ENCODE results near the gene BPHL. TPM values are rescaled to one million over a fixed set of nuclear protein-coding genes. Genes with fewer than 3 reads are reported as not detected.
"Not testable (repeated sequence)": the region's sequence is repeated elsewhere in the genome, so short reads cannot be mapped to it uniquely, and the experiment has no call there.

The BPHL gene
- total RNA-seq, 2 donors from 2014 or later, result 7.7 to 9.6 TPM

DNA sequence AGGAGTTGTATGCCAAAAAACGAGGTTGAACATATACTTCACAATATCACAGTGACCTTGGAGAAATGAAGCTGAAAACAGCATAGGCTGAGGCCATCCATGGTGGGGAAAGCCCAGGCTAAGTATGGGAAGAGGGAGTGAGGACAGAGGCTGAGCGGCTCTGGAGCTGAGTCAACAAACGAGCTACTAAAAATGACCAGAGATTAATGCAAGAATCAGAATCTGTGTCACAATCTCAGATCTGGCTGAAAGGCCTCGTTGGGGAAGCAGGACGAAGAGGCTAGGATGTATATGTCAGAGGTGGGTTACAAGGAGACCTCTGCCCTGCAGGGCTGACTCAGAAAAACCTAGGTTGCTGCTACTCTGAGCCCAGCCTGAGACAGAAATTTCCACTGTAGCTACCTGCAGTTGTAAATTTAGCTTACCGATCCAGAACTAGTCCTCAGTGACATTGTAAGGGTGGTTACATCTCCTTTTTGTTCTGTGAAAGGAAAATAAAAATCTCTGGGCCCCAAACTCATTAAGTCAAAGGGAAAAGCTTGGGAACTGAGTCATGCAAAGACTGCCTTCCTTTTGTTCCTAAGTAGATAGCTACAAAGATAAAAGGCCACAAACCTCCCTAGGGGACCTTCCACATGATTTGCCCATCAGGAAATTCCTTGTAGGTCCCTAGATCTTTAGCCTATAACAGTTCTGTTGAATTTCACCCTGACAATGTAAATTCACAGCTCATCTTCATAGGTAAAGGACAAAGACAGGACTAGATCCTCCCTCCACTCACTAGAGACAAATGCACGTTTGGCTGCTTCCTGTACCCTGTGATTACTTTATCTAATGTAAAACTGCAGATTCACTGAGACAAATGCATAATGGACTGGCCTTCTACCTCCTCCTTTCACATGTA lies 47.4 kb downstream of the BPHL start:
- ATAC-seq (no peak), DNase-seq (no peak)
- H3K9me3 ChIP-seq (ENCODE audit: control insufficient read depth, low read length, poor library complexity, severe bottlenecking), result no peaks in the 10 kb centered on the region
- peaks cover 12% of the 10 kb centered on the region for H3K27me3 Mint-ChIP-seq
- no peaks in the 10 kb centered on the region for H3K36me3 Mint-ChIP-seq (ENCODE audit: low read depth)
- no peak overlapping the region for H3K27ac Mint-ChIP-seq
- no peak overlapping the region for H3K4me3 Mint-ChIP-seq
- H3K4me1 Mint-ChIP-seq, result peaks cover 13% of the 10 kb centered on the region

DNA sequence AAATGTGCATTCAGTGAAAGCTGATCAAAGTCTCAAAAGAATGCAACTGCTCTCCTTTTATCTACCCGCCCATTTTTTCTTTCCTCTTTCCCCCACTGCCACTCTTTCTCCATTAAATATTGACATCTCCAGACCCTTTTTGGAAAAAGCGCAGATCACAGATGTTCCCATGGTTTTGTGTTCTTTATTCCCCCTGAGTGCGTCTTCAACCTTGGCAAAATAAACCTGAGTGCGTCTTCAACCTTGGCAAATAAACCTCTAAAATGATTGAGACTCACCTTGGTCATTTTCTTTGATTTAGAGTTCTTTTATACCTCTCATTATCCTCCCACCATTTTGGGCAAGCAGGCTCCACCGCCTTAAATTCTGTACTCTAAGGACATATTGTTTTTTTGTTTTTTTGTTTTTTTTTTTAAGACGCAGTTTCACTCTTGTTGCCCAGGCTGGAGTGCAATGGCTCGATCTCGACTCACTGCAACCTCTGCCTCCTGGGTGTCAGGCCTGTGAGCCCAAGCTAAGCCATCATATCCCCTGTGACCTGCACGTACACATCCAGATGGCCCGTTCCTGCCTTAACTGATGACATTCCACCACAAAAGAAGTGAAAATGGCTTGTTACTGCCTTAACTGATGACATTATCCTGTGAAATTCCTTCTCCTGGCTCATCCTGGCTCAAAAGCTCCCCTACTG lies 48.2 kb downstream of the BPHL start:
- Mint-ChIP-seq H3K27me3 (peaks cover 12% of the 10 kb centered on the region), H3K27ac (peak overlapping the region; percentile 73), H3K4me1 (peaks cover 11% of the 10 kb centered on the region)
- not testable (repeated sequence) for H3K4me3 Mint-ChIP-seq; H3K9me3 ChIP-seq (ENCODE audit: control insufficient read depth, low read length, poor library complexity, severe bottlenecking); ATAC-seq; H3K36me3 Mint-ChIP-seq (ENCODE audit: low read depth); DNase-seq

DNA sequence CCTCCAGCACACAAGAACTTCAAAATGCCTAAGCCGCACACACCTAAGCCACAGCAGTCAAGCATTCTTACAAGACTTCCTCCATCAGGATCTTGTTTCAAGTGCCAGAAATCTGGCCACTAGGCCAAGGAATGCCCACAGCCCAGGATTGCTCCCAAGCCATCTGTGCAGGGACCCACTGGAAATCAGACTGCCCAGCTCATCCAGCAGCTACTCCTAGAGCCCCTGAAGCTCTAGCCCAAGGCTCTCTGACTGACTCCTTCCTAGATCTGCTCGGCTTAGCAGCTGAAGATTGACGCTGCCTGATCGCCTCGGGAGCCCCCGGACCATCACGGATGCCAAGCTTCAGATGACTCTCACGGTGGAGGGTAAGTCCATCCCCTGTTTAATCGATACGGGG lies 49.5 kb downstream of the BPHL start:
- not testable (repeated sequence) for H3K9me3 ChIP-seq (ENCODE audit: control insufficient read depth, low read length, poor library complexity, severe bottlenecking); ATAC-seq; H3K36me3 Mint-ChIP-seq (ENCODE audit: low read depth); H3K4me3 Mint-ChIP-seq; H3K27ac Mint-ChIP-seq; DNase-seq; H3K4me1 Mint-ChIP-seq
- peaks cover 17% of the 10 kb centered on the region for H3K27me3 Mint-ChIP-seq

DNA sequence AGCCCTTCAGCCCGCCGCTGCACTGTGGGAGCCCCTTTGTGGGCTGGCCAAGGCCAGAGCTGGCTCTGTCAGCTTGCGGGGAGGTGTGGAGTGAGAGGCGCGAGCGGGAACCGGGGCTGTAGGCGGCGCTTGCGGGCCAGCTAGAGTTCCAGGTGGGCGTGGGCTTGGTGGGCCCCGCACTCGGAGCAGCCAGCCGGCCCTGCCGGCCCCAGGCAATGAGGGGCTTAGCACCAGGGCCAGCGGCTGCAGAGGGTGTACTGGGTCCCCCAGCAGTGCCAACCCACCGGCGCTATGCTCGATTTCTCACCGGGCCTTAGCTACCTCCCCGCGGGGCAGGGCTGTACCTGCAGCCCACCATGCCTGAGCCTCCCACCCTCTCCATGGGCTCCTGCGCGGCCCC lies 52.2 kb downstream of the BPHL start:
- peaks cover 25% of the 10 kb centered on the region for H3K27me3 Mint-ChIP-seq
- not testable (repeated sequence) for H3K4me3 Mint-ChIP-seq

DNA sequence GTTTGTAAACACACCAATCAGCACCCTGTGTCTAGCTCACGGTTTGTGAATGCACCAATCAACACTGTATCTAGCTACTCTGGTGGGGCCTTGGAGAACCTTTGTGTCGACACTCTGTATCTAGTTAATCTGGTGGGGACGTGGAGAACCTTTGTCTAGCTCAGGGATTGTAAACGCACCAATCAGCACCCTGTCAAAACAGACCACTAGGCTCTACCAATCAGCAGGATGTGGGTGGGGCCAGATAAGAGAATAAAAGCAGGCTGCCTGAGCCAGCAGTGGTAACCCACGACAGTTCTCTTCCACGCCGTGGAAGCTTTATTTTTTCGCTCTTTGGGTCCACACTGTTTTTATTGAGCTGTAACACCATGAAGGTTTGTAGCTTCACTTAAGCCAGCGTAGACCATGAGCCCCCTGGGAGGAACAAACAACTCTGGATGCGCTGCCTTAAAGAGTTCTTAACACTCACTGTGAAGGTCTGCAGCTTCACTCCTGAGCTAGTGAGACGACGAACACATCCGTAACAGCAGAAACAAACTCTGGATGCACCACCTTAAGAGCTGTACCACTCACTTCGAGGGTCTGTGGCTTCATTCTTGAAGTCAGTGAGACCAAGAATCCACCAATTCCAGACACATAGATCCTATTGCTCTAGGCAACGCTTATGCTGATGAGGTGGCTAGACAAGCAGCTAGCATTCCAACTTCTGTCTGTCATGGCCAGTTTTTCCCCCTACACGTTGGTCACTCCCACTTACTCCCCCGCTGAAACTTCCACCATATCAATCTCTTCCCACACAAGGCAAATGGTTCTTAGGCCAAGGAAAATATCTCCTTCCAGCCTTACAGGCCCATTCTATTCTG lies 53.0 kb downstream of the BPHL start:
- H3K27me3 Mint-ChIP-seq, result peaks cover 29% of the 10 kb centered on the region
- not testable (repeated sequence) for H3K9me3 ChIP-seq (ENCODE audit: control insufficient read depth, low read length, poor library complexity, severe bottlenecking); H3K27ac Mint-ChIP-seq; ATAC-seq; DNase-seq; H3K36me3 Mint-ChIP-seq (ENCODE audit: low read depth); H3K4me3 Mint-ChIP-seq; H3K4me1 Mint-ChIP-seq

More for the DNA sequence above, 52.2 kb downstream of the BPHL start:
- ATAC-seq; H3K9me3 ChIP-seq (ENCODE audit: control insufficient read depth, low read length, poor library complexity, severe bottlenecking); DNase-seq; H3K4me1 Mint-ChIP-seq; H3K27ac Mint-ChIP-seq; H3K36me3 Mint-ChIP-seq (ENCODE audit: low read depth): not testable (repeated sequence)

DNA sequence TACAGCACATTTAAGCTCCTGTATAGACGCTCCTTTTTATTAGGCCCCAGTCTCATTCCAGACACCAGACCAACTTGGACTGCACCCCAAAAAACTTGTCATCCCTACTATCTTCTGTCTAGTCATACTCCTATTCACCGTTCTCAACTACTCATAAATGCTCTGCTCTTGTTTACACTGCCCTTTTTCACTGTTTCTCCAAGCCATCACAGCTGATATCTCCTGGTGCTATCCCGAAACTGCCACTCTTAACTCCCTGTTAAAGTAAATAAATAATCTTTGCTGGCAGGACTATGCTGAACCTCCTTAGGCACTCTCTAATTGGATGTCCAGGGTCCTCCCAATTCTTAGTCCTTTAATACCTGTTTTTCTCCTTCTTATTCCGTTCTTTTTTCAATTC lies 54.3 kb downstream of the BPHL start:
- not testable (repeated sequence) for H3K27ac Mint-ChIP-seq; DNase-seq; ATAC-seq; H3K4me1 Mint-ChIP-seq; H3K4me3 Mint-ChIP-seq; H3K9me3 ChIP-seq (ENCODE audit: control insufficient read depth, low read length, poor library complexity, severe bottlenecking); H3K36me3 Mint-ChIP-seq (ENCODE audit: low read depth)
- H3K27me3 Mint-ChIP-seq, result peaks cover 23% of the 10 kb centered on the region

DNA sequence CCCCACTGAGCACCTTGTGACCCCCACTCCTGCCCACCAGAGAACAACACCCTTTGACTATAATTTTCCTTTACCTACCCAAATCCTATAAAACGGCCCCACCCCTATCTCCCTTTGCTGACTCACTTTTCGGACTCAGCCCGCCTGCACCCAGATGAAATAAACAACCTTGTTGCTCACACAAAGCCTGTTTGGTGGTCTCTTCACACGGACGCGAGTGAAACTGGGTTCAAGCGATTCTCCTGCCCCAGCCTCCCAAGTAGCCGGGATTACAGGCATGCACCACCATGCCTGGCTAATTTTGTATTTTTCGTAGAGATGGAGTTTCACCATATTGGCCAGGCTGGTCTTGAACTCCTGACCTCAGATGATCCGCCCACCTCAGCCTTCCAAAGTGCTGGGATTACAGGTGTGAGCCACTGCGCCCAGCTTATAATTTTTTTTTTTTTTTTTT lies 55.2 kb downstream of the BPHL start:
- peaks cover 30% of the 10 kb centered on the region for H3K27me3 Mint-ChIP-seq
- not testable (repeated sequence) for H3K4me3 Mint-ChIP-seq; DNase-seq; H3K4me1 Mint-ChIP-seq; H3K27ac Mint-ChIP-seq; H3K36me3 Mint-ChIP-seq (ENCODE audit: low read depth); H3K9me3 ChIP-seq (ENCODE audit: control insufficient read depth, low read length, poor library complexity, severe bottlenecking); ATAC-seq

DNA sequence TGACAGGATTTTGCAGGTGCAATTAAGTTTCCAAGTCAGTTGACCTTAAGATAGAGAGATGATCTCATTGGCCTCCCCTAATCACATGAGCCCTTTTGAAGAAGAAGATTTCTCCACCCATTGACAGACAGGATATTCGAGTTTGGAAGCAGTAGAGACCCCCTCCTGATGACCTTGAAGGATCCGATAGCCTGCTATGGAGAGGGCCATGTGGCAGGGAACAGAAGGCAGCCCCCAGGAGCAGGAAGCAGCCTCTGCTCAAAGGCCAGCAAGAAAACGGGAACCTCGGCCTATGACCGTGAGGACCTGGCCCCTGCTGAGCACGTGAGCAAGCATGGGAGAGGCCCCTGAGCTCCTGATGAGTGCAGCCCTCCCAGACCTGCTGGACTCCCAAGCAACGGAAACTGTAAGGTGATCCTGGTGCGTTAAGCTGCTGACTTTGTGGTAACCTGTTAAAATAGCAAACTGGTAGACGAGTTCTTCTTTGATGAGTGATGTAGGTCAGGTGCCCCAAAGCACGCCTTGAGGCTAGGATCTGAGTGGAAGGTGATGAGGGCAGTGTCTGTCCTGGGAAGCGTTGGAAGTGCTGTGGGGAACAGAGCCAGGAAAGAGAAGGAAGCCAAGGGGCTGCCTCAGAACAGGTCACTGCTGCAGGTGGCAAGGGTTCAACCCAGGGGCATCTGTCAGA lies 57.3 kb downstream of the BPHL start:
- no peaks in the 10 kb centered on the region for H3K9me3 ChIP-seq (ENCODE audit: control insufficient read depth, low read length, poor library complexity, severe bottlenecking)
- H3K4me3 Mint-ChIP-seq, result no peak overlapping the region
- H3K27me3 Mint-ChIP-seq, result peaks cover 41% of the 10 kb centered on the region
- ATAC-seq, result no peak
- H3K4me1 Mint-ChIP-seq, result peaks cover 2% of the 10 kb centered on the region
- H3K36me3 Mint-ChIP-seq (ENCODE audit: low read depth), result peaks cover 4% of the 10 kb centered on the region
- H3K27ac Mint-ChIP-seq, result peak overlapping the region; percentile 59
- DNase-seq, result no peak

DNA sequence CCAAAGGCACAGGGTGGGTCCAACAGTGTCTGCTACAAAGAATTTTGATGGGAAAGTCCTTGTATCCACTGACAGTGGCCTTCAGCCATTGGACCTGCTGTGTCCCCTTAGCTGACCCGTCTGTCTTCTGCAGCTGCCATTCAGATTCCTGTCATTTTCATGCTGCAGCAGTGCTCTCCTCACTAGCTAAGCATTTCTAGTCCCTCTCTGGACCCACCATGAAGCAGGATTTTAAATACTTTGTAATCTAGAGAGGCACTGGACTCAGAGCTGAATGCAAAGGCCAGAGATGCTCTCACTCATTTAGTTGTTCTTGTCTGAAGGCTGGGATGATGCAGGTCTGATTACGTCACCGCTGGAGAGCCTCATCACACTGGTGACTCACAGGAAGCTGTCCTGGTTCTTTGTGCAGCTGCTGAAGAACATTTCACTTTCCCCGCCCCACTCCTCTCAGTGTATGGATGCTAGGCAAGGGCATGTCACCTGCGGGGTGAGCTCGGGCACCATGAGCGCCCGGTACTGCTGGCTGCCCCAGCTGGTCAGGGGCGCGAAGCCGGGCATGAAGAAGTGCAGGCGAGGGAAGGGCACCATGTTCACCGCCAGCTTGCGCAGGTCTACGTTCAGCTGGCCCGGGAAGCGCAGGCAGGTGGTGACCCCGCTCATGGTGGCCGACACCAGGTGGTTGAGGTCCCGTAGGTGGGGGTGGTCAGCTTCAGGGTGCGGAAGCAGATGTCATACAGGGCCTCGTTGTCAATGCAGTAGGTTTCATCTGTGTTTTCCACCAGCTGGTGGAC lies 58.2 kb downstream of the BPHL start:
- ATAC-seq, result no peak
- no peak overlapping the region for H3K27ac Mint-ChIP-seq

DNA sequence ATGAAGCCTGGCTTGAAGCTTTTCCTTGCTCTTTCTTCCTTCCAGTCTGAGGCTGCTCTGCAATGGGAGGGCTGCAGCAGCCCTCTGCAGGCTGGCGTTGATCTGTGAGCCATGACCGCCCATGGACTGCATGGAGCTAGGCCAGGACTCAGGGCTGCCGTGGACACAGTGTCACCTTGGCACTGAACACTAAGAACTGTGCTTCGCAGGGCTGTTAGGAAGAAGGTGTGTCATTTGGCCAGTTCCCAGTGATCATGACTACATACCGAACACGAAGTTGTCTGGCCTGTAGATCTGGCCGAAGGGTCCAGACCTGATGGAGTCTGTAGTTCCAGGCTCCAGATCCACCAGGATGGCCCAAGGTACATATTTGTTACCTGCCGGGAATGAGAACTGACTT lies 60.2 kb downstream of the BPHL start:
- H3K4me3 Mint-ChIP-seq; DNase-seq; H3K36me3 Mint-ChIP-seq (ENCODE audit: low read depth); ATAC-seq; H3K9me3 ChIP-seq (ENCODE audit: control insufficient read depth, low read length, poor library complexity, severe bottlenecking); H3K4me1 Mint-ChIP-seq; H3K27ac Mint-ChIP-seq: not testable (repeated sequence)
- H3K27me3 Mint-ChIP-seq, result peaks cover 35% of the 10 kb centered on the region

More for the DNA sequence above, 58.2 kb downstream of the BPHL start:
- peaks cover 4% of the 10 kb centered on the region for H3K36me3 Mint-ChIP-seq (ENCODE audit: low read depth)
- no peak overlapping the region for H3K4me3 Mint-ChIP-seq
- peaks cover 41% of the 10 kb centered on the region for H3K27me3 Mint-ChIP-seq
- H3K9me3 ChIP-seq (ENCODE audit: control insufficient read depth, low read length, poor library complexity, severe bottlenecking), result no peaks in the 10 kb centered on the region
- H3K4me1 Mint-ChIP-seq, result peaks cover 2% of the 10 kb centered on the region
- DNase-seq, result no peak

DNA sequence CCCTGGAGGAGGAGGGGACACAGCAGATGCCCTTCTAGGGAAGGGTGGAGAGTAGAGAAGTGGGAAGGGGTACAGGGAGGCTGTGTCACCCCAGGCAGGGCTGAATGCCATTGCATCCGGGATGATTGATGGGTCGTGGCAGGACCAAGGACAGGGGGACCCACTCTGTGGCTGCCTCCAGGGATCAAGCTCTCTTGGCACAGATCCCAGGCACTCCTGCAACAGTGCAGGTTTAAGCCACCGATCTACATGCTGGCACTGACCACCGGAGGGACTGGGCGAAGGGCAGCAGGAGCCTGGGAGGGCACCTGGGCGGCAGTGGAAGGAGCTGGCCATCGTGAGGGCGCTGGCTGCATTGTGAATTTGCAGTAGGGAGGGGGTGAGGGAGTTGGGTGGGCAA lies 61.4 kb downstream of the BPHL start:
- Mint-ChIP-seq H3K27me3 (peaks cover 47% of the 10 kb centered on the region), H3K4me3 (peak overlapping the region; percentile 76), H3K27ac (peak overlapping the region; percentile 19)
- not testable (repeated sequence) for ATAC-seq; H3K36me3 Mint-ChIP-seq (ENCODE audit: low read depth); DNase-seq; H3K9me3 ChIP-seq (ENCODE audit: control insufficient read depth, low read length, poor library complexity, severe bottlenecking); H3K4me1 Mint-ChIP-seq

DNA sequence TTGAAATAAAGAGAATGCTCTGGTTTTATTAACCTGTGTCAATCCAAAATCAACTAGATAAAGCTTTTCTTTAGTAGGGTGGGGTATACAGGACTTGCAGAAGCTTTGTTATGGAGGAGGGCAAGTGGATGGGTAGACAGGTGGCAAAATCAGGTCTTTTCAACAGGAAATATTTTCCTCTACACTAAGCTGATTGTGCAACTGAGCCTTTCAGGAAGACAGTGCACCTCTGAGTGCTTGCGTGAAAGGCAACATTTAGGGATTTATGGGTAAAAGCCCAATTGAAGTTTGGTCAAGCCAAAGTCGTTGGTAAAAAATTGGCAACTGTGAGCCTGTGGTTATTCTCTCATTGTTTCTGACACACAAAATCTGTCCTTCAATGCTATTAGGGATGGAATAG lies 62.6 kb downstream of the BPHL start:
- H3K9me3 ChIP-seq (ENCODE audit: control insufficient read depth, low read length, poor library complexity, severe bottlenecking), result no peaks in the 10 kb centered on the region
- Mint-ChIP-seq H3K27ac (no peak overlapping the region), H3K36me3 (ENCODE audit: low read depth) (peaks cover under 1% of the 10 kb centered on the region), H3K4me3 (no peak overlapping the region), H3K27me3 (peaks cover 51% of the 10 kb centered on the region), H3K4me1 (peaks cover 2% of the 10 kb centered on the region)
- ATAC-seq (no peak), DNase-seq (no peak)
